Stomach (tissue), 4 donors: Measurements from ENCODE around the gene NPS.

Experiments used
- EP300 ChIP-seq: sonication (generic); formaldehyde crosslinking; IDR thresholded peaks from one replicate; pipeline ENCODE4 v1.6.1; 2017; ENCODE audit warnings: antibody characterized with exemption
- TF ChIP-seq, protein P1 (sequence below), 7 experiments: fragments of 450-650 bp in 4 of 7; fragments of 200-600 bp in 3 of 7; sonication (generic) in 3 of 7; IDR thresholded peaks; one replicate each; pipeline ENCODE4 v1.5.1; 2016 to 2019; ENCODE audit warnings: antibody characterized with exemption in 7 of 7, control low read depth in 2 of 7, mild to moderate bottlenecking in 1 of 7

- TF ChIP-seq, protein P1, sequence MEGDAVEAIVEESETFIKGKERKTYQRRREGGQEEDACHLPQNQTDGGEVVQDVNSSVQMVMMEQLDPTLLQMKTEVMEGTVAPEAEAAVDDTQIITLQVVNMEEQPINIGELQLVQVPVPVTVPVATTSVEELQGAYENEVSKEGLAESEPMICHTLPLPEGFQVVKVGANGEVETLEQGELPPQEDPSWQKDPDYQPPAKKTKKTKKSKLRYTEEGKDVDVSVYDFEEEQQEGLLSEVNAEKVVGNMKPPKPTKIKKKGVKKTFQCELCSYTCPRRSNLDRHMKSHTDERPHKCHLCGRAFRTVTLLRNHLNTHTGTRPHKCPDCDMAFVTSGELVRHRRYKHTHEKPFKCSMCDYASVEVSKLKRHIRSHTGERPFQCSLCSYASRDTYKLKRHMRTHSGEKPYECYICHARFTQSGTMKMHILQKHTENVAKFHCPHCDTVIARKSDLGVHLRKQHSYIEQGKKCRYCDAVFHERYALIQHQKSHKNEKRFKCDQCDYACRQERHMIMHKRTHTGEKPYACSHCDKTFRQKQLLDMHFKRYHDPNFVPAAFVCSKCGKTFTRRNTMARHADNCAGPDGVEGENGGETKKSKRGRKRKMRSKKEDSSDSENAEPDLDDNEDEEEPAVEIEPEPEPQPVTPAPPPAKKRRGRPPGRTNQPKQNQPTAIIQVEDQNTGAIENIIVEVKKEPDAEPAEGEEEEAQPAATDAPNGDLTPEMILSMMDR (IDR thresholded peaks at IDR 0.05) = no peak
- no peak for TF ChIP-seq EP300
These were observed 27.6 kb downstream of the NPS start for GRCh38 chr10:127576740-127577161.
